Pons (tissue), 1 donor: ENCODE data around the gene CD248.
"Not testable (repeated sequence)": the region's sequence is repeated elsewhere in the genome, so short reads cannot be mapped to it uniquely, and the experiment has no call there.

Source experiments
- DNase-seq: peaks from one replicate; pipeline ENCODE4 v3.0.0-alpha.2; 2016; ENCODE audit warnings: low spot score

Gene CD248

DNA sequence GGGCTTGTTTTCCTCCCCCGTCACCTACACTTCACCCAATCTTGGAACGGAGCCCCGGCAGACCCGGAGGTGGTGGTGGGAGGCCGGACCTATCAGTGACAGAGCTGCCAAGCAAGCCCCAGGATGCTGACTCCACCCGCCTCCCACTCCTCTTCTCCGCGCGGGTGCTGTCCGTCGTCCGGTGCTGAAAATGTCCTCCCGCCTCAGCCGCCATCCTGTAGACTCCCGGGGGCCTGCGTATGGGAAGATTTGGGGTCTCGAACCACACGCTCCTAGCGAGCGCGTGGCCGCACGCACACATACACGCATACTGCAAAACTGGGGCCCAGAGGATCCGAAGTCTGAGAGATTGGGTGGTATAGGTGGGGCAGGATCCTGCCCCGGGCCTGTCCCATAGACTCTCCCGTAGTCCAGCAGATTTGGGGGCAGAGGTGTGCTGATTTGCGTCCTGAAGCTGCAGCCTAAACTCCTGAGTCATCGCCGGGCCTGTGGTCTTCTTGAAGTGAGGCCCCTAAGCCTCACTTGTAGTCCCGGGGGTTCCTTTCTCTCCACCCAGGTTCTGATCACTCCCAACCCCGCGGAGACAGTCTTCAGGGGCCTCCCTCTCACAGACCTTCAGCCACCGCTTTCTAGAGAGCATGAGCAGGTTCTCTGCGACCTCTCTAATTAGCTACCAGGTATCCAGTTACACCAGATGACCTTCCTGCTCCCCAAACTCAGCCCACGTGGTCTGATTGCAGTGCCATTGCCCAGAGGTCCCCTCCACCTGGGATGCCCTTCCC is 27.1 kb downstream of the CD248 start:
- DNase-seq: no peak

DNA sequence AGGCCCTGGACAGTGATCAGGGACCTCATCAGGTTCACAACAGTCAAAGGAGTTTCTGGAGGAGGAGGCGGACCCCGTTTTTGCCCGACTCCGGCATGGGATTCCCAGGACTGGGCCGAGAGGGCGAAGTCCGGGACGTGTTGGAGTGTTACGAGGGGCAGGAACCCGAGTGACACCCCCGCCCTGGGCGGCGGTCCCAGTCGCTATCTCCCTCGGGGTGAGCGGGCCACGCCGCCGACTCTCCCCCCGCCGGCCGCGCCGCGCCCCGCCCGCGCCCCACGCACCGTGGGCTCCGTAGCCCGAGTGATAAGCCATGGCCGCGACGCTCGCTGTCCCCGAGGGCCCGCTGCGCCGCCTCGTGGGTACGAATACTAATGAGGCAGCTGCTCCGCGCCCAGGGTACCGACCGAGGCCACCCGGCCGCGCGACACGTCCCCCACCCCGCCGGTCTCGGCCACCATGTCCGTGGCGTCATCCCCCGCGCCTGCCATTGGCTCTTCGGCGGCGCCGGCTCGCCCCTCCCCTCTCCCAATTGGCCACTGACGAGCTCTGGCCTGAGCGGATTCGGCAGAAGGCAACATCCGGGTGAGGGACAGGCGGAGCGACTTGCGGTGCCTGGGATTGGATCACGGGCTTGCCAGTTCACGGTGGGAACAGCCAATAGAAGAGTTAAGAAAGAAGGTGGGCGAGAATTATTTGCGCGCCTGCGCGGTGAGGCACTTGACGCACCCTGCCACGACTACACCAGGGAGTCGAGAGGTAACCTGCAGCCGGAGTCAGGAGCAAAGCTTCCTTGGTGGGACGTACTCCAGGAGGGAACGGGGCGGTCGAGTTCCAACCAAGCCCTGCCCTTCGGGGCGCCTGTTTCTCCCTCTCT is 27.9 kb downstream of the CD248 start, which contains the start of gene YIF1A:
YIF1A (minus strand) TSS at position 473 of the 877 bp plus-strand sequence; CDS start at position 315, 158 bp downstream.
- DNase-seq: peak; percentile 99

DNA sequence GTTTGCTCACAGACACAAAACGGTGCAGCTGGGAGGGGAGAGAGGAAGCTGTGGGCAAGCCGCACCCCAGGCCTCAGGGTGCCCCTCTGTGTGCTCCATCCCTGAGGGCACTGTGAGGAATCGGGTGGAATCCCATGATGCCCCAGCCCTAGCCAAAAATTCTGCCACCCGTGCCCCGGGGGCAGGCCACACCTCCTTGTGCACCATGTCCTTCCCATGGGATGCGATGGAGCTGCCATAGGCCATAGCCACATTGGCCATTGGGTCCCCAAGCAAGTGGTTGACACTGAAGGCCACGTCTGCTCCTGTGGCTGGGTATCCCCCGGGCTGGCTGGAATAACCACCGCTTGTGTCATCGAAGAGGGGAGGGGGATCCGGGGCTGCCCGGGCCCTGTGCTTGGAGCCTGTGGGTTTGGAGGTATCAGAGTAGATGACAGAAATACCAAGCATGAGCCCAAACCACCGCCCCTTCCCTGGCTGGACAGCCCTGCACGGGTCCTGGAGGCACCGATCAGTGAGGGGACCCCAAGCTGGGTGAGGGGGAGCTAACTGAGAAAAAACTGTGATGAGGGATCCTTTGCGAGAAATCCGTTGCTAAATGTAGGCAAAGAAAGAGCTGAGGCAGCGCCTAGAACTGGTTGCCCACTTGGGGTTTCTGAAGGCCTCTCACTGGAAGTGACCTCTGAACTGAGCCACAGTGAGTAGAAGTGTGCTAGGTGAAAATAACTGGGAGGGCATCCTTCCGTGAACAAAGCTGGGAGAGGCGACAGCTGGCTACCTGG is 28.8 kb downstream of the CD248 start:
- DNase-seq: no peak

DNA sequence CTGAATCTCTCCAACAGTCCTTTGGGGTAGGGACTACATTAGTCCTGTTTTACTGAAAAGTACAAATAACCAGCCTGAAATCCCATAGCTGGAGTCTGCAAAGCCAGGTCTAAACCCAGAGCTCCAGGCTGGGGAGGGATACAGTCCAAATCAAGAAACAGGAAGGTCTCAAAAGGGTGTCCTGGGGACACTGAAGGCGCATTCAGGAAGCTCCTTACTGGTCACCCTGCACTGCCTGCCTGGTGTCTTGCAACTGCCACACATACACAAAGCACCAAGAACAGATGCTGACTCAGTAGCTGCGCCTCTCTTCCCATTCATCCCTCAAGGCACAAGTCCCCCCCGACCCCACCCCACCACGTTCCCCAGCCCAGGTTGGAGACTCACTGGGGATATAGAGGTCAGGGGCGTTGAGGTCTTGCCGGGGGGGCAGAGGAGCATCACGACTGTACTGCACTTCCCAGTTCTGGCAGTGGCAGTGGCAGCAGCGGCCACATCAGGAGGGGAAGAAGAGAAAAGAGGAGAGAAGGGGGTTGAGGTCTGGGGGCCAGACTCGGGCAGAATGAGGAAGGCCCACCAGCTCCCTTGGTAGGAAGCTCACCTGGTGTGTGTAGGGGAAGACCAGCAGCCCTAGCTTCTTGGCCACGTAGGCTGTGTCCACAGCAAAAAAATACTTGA is 29.5 kb downstream of the CD248 start:
- no peak for DNase-seq

DNA sequence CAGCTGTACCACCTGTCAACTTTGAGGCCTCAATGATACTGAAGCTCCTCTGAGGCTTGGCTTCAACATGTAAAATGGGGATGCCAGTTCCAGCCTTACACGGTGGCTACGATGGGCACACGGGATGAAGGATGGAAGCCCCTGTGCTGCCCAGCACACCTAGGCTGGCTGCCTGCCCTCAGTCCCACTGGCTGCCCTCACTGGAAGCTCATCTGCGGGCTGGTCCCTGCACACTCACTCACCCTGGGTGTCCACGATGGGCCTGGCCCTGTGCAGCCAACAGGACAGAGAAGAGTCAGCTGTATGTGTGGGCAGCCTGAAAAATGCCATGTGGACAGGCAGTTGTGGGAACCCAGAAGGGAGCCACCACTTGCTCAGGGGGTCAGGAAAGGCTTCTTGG is 30.1 kb downstream of the CD248 start:
- no peak for DNase-seq

DNA sequence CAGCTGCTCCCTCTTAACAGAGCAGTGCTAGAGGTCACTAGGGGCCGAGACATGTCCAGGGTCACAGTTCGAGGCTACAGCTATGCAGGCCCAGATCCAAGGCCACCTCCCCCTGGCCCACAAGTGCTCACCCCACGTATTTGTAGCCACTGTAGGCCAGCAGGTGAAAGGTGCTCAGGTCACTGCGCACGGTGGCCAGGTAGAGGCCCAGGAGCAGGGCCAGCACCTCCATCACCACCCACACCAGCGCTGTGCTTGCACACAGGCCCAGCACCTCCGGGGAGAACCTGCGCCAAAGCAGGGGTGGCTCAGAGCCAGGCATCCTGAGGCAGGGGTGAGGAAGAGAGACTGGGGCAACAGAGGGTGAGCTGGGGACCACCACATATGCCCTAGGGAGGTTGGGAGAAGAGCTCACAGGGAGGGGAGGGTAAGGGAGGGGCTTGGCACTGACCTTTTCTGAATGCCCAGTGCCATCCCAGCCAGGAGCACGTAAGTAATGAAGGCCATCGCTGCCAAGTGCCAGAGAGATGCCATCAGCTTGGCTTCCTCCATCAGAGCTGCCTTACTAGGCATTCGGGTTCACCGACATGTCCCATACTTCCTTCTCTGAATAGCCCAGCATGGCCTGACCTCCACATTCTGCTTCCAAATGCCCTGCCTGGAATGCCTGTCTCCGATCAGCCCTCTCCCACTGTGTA is 31.4 kb downstream of the CD248 start:
- no peak for DNase-seq

DNA sequence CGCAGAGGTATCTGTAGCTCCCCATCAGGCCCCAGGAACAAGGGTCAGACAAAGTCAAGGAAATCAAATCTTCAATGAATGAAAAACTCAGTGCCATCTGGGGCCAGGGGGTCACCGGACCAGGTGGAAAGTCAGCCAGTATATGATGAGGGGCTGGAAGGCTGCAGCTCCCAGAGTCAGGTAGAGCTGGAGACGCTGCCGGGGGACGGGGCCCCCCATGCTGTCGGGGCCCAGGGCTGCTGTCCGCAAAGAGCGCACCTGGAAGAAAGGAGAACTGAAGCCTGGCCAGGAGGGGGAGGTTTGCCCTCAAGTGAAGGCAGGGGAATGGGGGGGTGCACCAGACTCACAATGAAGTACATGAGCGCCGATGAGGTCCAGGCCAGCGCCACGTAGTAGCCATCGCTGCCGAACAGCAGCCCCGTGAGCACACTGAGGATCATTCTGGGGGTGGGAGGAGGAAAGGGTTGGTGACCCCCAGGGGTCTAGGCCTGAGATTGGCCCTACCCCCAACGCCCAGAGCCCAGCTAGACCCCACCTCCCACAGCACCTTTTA is 32.2 kb downstream of the CD248 start:
- DNase-seq: no peak

DNA sequence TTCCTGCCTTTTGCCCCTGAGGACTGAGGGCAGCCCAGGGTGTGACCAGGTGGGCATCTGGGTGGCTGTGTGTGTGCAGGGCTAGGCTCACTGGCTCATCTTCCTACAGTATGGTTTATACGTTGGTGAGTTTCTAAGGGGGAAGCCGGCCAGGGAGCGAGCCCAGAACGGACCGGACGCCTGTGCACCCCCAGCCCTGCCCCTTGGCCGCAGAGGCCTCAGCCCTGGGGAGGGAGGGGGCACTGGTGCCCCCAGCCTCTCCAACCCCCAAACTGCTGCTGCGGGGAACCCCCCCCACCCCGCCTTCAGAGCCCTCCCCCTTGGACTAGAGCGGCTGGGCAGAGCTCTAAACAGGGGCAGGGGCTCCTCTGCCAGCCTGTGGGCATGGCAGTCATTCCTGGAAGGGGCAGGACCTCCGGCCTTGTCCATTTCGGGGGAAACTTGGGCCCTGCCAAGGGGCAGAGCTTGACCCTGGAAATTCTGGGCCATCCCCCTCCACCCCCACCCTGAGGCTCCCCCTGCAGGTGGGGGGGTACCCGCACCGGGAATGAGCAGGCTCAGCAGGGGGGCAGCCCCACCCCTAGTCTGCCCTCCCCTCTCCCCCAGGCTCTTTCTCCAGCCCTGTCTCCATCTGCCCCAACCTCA is 33.3 kb downstream of the CD248 start:
- DNase-seq: no peak

DNA sequence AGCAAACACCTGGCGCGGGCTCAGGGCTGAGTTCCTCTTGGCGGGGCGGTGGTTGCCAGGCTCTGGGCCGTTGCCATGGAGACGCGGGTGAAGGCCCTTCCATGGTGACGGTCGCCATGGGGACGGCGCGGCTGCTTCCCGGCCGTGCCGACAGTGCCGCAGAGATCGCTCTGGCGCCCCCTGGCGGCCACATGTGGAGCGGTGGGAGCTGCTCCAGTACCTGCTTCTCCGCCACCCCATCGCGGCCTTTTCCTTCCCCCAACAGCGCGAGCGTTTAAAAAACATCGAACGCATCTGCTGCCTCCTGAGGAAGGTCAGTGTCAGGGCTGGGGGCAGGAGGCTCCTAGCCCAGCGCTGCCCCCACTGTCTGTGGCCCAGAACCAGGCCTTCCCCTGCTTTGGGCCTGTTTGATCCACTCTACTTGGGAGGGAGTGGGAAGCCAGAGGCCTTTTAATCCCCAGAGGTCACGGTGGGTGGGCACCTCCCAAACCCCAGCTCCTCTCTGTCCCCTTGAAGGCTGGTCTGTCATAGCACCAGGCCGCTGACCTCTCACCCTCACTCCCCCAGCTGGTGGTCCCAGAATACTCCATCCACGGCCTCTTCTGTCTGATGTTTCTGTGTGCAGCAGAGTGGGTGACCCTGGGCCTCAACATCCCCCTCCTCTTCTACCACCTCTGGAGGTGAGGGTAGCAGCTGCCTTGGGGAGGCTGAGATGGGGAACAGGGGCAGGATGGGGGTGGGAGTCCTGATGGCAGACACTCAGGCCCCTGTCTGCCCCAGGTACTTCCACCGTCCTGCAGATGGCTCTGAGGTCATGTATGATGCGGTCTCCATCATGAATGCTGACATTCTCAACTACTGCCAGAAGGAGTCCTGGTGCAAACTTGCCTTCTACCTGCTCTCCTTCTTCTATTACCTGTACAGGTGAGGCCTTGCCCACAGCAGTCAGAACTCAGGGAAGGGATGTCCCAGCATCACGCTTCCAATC is 34.1 kb downstream of the CD248 start:
- peak; percentile 96 for DNase-seq

DNA sequence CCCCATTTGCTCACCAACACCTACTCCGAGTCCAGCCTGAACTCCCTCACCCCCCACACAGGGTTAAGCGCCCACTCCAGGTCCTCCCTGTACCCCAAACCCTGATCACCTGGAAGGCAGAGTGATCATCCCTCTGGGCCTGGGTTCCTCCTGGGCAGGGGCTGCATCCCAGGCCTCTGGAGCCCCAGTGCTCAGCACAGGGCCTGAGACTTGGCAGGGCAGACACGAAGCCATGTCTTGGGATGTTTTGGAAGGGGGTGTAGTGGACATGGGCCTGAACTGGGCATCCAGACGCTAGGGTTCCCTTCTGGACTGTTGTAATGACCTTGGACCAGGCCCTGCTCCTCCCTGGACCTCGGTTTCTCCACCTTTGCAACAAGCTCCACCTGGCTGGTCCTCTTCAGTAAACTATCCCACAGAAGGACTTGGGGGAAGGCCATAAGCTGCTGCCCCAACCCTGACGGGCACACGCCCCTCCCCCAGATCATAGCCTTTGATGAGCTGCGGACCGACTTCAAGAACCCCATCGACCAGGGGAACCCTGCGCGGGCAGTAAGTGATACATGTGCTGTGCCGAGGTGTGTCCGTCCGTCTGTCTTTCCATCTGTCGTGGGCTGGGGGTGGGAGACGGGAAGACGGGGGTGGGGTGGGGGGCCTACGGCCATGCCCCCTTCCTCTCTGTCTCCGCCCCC is 34.9 kb downstream of the CD248 start:
- DNase-seq: no peak

DNA sequence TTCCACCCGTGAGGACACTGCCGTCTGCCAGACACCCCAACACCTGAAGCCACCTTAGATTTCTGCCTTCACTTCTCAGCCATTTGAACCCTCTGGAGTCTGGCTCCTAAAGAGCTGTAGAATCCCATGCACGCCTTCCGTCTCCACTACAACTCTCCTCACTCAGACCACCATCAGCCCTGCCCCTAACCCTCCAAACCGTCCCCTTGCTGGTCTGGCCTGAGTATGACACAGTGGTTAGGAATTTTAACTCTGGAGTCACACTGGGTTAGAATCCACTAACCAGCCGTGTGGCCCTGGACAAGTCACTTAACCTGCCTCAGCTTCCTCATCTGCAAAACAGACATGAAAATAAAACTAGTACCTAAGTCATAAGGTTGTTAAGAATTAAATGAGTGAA is 35.8 kb downstream of the CD248 start:
- DNase-seq: no peak

DNA sequence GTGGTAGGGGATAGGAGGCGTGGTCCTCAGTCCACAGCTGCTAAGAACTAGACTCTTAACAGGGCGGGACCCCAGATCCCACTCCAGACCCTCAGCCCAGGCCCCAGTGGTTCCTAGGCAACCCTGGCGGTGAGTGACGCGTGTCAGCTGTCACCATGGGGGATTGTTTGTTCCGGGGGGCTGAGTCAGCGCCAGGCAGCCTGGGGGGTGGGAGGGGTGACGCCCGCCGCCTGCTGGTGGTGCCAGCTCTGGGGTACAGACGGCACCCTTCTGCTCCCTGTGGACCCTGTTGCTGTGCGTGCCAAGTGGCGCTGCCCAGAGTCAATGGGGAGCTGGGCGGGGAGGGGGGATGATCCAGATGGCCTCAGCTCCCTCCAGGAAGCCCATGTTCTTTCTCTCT is 36.4 kb downstream of the CD248 start:
- no peak for DNase-seq

DNA sequence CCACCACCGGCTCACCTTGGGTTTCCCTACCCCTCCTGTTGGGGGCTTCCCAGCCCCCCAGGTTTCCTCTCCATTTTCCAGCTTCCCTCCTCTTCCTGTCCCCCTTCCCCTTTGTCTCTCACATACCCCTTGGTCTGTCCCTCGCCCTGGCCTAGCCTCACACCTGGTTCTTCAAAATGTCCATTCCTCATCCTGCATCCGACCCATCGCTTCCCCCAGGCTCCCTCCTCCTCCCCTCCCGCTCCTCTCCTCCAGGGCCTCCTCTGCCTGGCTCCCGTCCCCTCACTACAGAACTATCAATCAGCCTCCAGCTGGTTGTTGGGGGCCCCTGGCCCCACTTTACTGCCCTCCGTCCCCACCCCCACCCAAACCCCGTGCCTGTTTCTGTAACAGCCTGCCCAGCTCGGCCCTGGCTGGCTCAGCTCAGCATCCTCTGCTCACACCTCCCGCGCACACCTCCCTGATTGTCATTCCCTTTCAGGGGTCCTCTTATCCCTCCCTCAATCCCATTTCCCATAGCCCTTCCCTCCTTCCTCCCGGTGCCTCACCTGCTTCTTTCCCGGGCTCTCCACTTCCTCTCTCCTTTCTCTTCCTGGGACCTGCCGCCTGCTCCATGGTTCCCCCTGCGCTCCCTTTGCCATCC is 37.6 kb downstream of the CD248 start:
- DNase-seq: no peak

DNA sequence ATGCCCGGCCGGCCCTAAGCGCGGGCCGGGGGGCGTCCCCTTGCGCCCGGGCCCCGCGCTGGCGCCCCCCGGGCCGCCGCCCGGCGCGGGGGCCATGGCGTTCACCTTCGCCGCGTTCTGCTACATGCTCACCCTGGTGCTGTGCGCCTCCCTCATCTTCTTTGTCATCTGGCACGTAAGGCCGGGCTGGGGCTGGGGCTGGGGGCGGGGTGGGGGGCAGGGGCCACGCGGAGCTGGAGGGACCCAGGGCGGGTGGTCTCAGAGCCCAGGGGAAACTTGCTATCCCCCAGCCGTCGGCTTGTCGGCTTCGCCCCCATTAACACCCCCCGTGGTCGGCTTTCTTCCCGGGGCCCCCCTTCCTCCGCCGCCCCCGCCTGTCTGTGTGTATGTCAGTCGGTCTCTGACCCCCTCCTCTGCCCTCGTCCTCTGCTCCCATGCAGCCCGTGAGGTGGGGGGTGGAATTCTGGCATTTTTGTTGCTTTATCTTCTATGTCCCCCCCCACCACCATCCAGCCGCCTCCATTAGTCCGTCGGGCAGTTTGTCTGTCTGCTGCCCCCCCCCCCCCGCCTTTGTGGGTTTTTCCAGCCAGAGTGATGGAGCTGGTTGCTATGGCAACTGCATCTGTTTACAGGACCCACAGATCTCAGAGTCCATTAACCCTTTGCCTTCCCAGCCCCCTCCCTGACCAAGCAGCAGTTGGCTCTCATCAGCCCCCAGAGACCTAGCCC is 38.3 kb downstream of the CD248 start:
- DNase-seq: no peak

DNA sequence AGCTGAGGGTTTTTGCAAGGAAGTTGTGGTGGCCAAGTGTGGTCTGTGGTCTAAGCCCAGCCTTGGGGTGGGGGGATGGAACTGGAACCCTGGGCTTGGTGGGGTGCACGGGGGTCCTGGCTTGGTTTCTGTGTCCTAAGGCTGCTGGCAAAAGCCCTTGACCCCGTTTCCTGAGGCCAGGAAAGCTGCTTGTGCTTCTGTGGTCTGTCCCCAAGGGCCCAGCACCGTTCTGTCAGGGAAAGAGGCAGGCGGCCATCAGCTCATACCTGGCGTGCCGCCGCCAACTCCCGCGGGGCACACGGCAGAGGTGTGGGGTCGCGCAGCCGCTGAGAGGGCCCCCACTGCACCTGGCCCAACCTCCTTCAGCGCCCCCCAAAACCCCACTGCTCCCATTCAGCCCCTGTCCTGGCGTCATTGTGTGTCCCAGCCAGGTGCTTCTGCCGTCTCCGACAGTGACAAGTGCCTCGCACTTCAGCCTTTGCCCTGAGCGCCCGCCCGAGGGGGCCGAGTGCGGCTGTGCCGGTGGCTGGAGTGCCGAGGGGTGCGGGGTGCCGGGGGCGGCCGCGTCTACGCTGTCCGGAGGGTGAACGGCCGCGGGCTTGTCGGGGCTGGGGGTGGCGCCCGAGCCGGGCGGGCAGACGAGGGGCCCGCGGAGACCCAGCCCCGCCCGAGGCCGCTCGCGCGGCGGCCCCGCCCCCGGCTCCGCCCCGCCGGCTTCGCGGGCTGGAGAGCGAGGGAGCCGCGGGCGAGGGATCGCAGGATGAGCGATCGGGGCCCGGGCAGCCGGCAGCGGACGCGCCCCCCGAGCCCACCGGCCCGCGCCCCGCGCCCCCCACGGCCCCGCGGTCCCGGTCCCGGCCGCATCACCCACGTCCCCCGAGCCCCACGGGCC is 39.1 kb downstream of the CD248 start, which contains the start of gene CNIH2:
CNIH2 (plus strand) TSS at position 705 of the 892 bp plus-strand sequence. CDS start 282 bp downstream, outside the sequence.
- no peak for DNase-seq

DNA sequence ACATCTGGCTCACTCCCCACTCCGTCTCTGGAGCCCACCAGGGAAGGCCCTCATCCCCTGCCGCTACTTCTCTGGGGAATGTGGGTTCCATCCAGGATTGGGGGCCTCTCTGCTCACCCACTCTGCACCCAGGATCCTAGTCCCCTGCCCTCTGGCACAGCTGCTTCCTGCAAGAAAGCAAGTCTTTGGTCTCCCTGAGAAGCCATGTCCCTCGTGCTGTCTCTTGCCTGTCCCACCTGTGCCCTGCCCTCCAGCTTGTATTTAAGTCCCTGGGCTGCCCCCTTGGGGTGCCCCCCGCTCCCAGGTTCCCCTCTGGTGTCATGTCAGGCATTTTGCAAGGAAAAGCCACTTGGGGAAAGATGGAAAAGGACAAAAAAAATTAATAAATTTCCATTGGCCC is 39.8 kb downstream of the CD248 start:
- DNase-seq: not testable (repeated sequence)
